AG09319 (cell line): ENCODE measurements around the gene ADORA2A.

Source experiments
- DNase-seq: peaks from one replicate; pipeline ENCODE4 v3.0.0-alpha.2; 2010; ENCODE audit warnings: low read depth; ENCODE audit errors: extremely low read depth
- TF ChIP-seq, protein P1 (sequence below): IDR thresholded peaks from 2 replicates; pipeline ENCODE4 v1.5.1; 2011; ENCODE audit warnings: low read depth, mild to moderate bottlenecking, inconsistent platforms, low read length, moderate library complexity

ADORA2A gene

DNA sequence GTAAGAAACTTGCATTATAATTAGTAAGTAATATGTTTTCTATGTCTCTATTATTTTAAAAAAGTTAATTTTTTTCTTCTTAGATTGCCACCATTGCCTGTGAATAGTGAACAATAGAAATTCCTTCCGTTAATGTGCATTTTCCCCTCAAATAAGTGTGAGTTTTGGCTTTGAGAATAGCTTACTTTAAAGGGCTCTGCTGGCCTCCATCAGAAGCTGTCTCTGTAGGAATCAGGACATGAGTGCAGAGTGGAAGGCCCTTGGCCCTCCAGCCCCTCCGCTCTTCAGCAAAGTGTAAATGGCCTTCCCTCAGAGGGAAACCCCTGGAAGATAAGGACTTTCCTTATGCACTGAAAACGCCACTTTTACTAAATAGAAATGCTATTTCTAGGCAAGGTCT, 24.1 kb upstream of the ADORA2A start:
- no peak for DNase-seq
- TF ChIP-seq, protein P1, sequence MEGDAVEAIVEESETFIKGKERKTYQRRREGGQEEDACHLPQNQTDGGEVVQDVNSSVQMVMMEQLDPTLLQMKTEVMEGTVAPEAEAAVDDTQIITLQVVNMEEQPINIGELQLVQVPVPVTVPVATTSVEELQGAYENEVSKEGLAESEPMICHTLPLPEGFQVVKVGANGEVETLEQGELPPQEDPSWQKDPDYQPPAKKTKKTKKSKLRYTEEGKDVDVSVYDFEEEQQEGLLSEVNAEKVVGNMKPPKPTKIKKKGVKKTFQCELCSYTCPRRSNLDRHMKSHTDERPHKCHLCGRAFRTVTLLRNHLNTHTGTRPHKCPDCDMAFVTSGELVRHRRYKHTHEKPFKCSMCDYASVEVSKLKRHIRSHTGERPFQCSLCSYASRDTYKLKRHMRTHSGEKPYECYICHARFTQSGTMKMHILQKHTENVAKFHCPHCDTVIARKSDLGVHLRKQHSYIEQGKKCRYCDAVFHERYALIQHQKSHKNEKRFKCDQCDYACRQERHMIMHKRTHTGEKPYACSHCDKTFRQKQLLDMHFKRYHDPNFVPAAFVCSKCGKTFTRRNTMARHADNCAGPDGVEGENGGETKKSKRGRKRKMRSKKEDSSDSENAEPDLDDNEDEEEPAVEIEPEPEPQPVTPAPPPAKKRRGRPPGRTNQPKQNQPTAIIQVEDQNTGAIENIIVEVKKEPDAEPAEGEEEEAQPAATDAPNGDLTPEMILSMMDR = no peak

DNA sequence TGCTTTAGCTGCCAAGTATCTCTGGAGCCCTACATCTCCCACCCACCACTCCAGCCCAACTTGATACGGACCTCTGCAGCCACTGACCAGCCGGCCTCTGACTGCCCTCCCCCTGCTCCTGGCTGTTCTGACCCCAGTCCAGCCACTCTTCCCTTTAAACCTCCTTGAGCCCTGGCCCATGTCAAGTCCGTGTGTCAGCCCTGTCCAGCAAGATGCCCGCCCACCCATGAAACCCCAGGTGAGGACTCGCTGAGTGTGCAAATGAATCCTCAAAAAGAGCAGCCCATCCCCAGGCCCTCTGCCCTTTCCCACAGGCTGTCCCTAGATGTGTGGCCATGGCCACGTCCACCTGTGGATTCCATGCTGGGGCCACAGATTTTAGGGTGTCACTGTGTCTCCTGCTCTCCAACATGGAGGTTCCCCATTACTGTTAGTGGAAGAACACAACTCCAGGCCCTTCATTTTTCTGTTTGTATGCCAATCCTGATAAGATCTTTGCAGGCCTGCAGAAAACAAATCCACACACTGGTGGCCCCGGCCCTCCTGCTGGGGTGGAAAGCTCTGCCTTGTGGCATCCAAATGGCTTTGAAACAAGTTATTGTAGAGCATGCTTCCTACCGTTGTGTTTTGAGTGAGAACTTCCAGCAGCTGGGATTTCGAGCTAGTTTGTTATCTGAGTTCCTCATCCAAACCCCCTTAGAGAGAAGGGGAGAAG, 22.7 kb upstream of the ADORA2A start:
- TF ChIP-seq, protein P1 = no peak
- DNase-seq = no peak

DNA sequence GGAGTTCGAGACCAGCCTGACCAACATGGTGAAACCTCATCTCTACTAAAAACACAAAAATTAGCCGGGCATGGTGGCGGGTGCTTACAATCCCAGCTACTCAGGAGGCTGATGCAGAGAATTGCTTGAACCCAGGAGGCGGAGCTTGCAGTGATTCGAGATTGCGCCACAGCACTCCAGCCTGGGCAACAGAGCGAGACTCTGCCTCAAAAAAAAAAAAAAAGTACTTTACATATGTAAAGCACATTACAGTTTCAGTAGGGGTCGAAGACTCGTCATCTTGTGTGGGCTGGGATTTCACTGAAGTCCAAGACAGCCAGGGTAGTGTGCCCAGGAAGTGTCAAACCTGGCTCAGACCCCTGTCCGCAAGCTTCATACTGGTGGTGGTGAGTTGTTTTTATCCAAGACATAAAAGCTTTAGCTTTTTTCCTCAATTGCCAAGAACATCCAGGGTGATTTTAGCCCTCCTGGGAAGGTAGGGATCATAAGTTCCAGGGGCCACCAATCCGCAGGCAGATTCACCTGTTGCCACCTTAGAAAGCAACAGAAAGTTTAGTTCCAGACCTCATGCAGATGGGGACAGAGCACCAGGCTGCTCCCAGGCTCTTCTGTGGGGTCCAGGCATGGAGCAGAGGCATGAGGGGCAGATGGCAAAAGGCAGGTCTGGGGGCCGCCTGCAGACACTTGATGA, 21.6 kb upstream of the ADORA2A start:
- TF ChIP-seq, protein P1 = no peak
- no peak for DNase-seq

DNA sequence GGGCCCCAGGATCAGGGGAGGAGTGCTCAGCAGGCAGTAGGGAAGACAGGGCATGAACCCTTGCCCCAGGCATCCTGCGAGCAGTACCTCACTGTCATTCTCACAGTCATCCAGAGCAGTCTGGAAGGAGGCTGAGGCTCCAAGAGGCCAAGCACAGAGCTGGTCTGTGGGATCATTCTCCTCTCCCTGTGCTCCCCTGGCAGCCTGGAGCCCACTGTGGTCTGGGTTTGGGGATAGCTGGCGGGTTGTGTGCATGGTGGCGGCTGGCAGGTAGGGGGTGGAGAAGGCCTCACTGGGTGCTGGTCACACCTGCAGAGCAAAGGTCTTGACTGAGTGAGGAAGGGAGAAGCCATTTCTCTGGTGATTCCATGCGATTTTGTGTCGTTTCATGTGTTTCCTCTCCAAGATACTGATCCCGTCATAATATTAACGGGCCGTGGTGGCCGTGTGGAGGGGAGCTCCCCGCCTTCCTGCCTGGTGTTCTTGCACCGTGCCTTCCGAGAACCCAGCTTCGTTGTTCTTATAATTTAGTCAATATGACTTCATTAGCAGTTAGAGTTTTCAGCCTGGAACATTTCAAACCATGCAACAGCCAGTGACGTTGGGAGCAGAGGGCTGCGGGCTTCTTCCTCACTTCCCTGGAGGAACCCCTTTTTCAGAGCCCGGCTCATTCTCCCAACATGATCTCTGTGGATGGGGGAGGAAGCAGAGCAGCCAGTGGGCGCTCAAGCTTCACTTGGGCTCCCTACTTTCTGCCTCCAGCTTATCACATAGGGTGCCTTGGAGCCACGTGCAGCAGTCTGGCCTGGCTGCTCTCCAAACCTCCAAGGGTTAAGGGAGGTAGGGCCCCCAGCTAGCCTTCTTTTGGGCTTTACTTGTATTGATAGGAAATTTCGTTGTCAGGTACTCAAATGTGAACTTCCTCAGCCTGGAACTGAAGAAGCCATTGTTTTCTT, 20.8 kb upstream of the ADORA2A start:
- no peak for DNase-seq
- TF ChIP-seq, protein P1 = no peak

DNA sequence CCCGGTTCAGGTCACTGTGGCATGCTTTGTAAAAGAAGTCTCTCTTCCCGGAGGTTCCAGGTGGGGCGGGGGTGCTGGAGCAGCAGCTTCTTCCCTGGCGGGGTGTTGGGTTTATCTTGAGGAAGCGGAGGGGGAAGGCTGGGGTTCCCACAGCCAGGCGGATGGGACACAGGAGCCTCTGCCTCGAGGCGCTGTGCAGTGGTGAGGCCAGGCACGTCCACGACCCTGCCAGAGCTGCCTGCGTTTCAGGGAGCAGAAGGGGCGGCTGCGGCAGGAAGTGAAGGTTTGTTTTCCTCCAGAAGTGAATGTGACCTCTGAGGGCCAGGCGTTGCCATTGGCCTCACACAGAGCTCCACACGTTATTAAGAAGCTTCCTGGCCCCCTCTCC, 20.1 kb upstream of the ADORA2A start:
- TF ChIP-seq, protein P1 = no peak
- no peak for DNase-seq

DNA sequence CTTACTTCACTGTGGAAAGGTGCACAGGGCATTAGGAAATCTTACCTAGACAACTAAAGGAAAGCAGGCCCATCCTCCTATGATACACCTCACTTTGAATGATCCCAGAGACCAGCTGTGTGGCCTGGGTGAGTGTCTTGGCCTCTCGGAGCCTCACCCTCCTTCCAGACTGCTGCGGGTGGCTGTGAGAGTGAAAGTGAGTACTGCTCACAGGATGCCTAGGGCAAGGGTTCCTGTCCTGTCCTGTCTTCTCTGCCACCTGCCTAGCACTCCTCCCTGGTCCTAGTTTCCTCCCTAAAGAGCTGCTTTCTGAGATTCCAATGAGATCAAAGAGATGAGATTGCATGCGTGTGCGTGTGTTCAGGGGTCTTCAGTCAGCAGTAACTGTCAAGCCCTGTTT, 19.5 kb upstream of the ADORA2A start:
- no peak for DNase-seq
- TF ChIP-seq, protein P1 = no peak

DNA sequence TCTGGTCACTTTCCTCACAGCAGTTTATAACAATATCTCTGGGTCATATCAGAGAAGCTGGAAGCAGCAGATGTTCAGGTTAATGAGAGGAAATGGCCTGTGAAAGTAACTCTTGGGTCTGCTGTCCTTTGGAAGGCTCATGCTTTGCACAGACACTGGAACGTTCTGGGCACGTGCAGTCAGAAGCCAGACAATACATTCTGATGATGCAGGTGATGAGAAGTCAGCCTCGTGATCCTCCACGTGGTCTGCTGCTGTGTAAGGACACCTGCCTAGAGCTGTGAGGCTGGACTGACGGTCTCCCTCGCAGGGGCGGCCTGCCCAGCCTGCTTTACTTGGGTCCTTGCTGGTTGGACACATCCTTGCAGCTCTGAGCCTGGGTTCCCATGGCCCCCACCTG, 18.8 kb upstream of the ADORA2A start:
- TF ChIP-seq, protein P1 = no peak
- no peak for DNase-seq
